GM21390 (cell line): ENCODE results near the gene GJE1.

ENCODE experiments used
- ATAC-seq: cut with Tn5 transposase; IDR thresholded peaks from one replicate; pipeline ENCODE4 v1.9.1; 2021; ENCODE audit not compliant: unreplicated experiment

GJE1 gene

GRCh38 chr6:142162780-142163179 lies 30.1 kb downstream of the GJE1 start:
- ATAC-seq = no peak

- no peak for ATAC-seq
Observed at GRCh38 chr6:142165227-142165626, 32.5 kb downstream of the GJE1 start.

DNA sequence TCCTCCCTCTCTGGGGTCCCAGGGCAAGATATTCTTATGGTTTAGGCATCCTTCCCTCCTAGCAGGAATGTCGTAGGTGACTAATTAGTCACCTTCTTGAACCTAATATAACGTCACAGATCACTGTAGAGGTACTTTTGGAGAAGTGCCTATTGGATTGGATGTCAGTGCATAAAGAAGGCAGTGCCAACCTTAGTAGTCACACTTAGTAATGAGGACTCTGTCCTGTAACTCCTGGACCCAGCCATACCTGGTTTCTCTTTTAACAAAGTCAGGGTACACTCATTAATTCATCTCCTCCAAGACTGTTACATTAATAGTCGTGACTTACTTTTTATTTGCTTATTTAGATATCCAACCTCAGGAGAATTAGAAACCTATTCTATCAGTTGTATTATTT lies 34.3 kb downstream of the GJE1 start:
- ATAC-seq = no peak

- no peak for ATAC-seq
Observed at GRCh38 chr6:142167486-142167885, 34.8 kb downstream of the GJE1 start.

- no peak for ATAC-seq
Observed at GRCh38 chr6:142171351-142171750, 38.6 kb downstream of the GJE1 start.

DNA sequence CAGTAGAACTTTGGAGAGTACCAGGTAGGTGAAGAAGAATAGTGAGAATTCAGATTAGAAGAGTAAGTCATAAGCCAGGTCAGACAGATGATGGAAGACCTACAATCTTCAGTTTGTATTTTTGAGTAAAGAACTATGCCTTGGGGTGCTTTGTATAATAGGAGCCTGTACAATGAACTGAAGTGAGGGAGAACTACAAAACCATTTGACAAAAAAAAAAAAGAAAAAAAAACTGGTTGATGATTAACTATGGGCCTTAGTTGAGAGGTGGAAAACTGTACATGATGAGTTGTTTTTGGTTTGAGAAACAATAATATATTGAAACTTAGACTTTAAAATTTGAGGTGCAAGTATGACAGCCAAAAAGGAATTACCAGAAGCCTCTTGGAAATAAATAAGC lies 40.0 kb downstream of the GJE1 start:
- ATAC-seq = no peak

DNA sequence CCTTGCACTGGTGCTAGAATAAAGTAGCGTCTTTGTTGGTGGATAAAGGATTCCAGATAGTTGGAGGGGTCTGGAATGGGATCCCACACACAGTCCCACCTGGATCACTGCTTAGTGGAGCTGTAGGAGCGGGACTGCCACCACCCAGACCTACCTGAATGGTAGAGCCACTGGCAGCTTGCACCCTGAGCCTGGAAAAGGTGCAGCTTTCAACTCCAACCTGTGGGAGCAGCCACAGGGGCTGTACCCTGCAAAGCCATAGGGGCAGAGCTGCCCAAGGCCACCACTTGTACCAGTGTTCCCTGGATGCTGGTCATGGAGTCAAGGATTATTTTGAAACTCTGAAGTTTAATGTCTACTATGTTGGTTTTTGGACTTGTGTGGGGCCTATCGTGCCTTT lies 41.3 kb downstream of the GJE1 start:
- no peak for ATAC-seq

DNA sequence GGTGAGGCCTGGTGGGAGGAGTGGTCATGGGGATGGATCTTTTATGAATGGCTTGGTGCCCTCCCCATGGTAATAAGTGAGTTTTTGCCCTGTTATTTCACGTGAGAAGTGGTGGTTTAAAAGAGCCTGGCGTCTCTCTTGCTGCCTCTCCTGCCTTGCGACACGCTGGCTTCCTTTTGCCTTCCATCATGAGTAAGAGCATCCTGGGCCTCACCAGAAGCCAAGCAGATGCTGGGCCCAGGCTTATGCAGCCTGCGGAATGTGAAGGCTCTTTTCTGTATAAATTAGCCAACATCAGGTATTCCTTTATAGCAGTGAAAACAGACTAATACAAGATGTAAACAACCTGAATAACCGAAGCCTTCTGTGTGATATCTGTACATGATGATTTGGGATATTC lies 42.0 kb downstream of the GJE1 start:
- no peak for ATAC-seq

DNA sequence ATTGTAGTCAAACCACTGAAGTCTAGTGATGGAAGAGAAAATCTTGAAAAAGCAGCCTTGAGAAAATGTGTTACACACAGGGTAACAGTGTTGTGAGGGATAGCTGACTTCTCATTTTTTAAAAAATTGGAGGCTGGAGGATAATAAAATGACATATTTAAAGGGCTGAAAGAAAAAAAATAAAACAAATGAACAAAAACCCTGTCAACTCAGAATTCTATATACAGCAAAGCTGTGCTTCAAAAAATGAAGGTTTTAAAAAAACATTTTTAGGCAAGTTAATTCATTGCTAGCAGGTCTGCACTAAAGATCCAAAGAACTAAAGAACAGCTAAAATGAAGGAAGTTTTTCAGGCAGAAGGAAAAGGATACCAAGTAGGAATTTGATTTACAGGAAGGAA lies 45.4 kb downstream of the GJE1 start:
- ATAC-seq = no peak

- no peak for ATAC-seq
Observed at GRCh38 chr6:142182004-142182403, 49.3 kb downstream of the GJE1 start.

DNA sequence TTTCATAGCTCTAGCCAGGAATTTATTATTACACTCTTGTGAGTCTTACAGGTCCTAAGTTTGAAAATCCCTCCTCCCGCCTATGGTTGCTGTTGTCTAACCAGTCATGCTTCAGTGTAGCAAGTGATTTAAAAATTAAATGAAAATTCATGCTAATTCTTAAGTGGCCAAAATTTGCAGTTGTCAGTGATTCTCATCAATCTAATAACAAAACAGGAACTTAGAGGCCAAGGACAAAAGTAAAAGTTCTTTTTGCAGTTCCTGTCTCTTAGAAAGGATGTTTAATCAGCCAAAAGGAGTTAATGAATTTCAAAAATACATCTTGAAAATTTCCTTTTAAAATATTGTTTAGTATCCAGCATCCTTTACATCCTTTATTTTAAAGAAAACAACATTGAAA lies 50.6 kb downstream of the GJE1 start:
- no peak for ATAC-seq

DNA sequence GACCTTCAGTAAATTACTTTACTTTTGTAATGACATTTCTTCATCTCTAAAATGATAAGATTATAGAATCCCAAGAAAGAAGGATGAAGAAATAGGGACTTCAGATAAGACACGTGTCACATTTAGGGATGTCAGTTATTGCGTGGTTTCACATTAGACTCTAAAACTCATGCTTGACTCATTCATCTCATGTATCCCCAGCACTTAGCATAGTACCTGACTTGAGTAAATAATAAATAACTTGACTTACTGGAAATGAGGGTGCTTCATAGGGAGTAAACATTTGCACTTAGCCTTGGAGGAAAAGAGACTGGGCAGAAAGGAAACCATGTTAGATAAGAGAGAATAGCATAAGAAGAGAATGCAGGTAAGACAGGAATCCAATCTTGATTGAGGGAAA lies 51.6 kb downstream of the GJE1 start:
- ATAC-seq = no peak
